Measurements from ENCODE around the gene MROH7.

DNA sequence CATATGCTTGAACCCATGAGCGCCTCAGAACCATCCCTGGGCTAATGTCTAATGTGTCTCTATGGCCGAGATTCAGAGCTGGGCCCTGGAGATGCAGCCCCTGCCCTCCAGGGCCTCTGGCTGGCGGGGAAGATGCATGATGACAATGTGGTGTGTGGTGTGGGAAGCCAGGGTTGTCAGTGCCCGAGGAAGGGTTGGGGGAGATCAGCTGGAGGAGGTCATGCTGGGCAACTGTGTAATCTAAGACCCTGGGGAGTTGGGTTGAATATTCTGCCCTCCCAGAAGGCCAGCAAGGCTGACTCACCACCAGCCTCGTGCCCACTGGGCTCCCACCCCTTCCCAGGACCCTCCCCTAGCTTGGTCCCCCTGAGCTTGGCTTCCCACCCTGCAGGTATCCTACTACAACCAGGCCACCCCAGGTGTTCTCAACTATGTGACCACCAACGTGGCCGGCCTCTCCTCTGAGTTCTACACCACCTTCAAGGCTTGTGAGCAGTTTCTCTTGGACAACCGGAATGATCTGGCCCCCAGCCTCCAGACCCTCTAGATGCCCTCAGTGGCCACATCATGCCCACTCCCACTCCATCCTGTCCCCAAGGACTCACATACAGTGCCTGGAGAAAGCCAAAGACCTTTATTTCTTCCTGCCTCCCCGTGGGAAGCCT lies 32.9 kb upstream of the MROH7 start:
- TF ChIP-seq POLR2A (IDR thresholded peaks at IDR 0.05) (no peak), CTCF (IDR thresholded peaks at IDR 0.05) (no peak)
